Pancreas (tissue), 10 donors: ENCODE data around the gene ZEB2. TPM values are rescaled to one million over a fixed set of nuclear protein-coding genes. Genes with fewer than 3 reads are reported as not detected.

ENCODE experiments used
- ATAC-seq, 4 donors: fragments of 200-7000 bp; cut with Tn5 transposase; one replicate each; pipeline versions ENCODE4 v1.8.0 to v1.9.1; 2020; ENCODE audit warnings: mild to moderate bottlenecking in 4 of 4, moderate library complexity in 4 of 4
- DNase-seq, 6 donors: peaks; one replicate each; pipeline ENCODE4 v3.0.0-alpha.2; 2020
- FAIRE-seq: peaks from 2 replicates; lab custom pipeline; 2012; peaks lifted over from hg19 to GRCh38; lab: Jason Lieb, UNC
- H3K27ac ChIP-seq, 4 donors: fragments of 200-600 bp; sonication (generic); 1 replicate in 3 of 4; 2 replicates in 1 of 4; pipeline versions ENCODE4 v1.5.0 to v1.8.0; 2020
- H3K27me3 ChIP-seq, 4 donors: fragments of 200-600 bp; one replicate each; pipeline ENCODE4 v1.8.0; 2021
- H3K36me3 ChIP-seq, 3 donors: fragments of 200-600 bp; sonication (generic) in 1 of 3; one replicate each; pipeline versions ENCODE4 v1.5.0 to v1.8.0; 2020 to 2021
- H3K4me1 ChIP-seq, 3 donors: fragments of 200-600 bp; one replicate each; pipeline ENCODE4 v1.8.0; 2021
- H3K4me3 ChIP-seq, 4 donors: fragments of 200-600 bp; sonication (generic) in 2 of 4; one replicate each; pipeline versions ENCODE4 v1.5.0 to v1.8.0; 2020 to 2021
- H3K9me3 ChIP-seq, 4 donors: fragments of 200-600 bp; one replicate each; pipeline ENCODE4 v1.8.0; 2021
- WGBS, 2 donors: extraction: QIAGEN DNeasy Blood & Tissue Kit; methylation state at CpG; one replicate each; pipeline ENCODE4 v1.1.7; 2013; 5-methylcytosine and 5-hydroxymethylcytosine counted together
- intact Hi-C, 3 donors: fragments of 100-400 bp; cut with DNase I; formaldehyde crosslinking; loops; one replicate each; pipeline versions ENCODE4 v1.11.1 to v1.14.2; 2022
- polyA plus RNA-seq, 2 donors: library from polyadenylated mRNA; stranded (reverse); fragments of 200-250 nt; gene quantifications; one replicate each; pipeline ENCODE4 v1.2.3, GENCODE V29; 2013
- total RNA-seq, 6 donors: library from RNA; stranded (reverse); fragmentation: NEBNext Ultra II Directional in 4 of 6; extraction: Animal tissue kit (Norgen Biotek cat#: 25700) in 4 of 6; gene quantifications; one replicate each; pipeline versions ENCODE4 v1.2.1 to v1.2.4, GENCODE V29; 2021 to 2023
- TF ChIP-seq, protein P1 (sequence below), 4 donors: fragments of 200-600 bp; sonication (generic) in 3 of 4; IDR thresholded peaks; one replicate each; pipeline versions ENCODE4 v1.5.0 to v1.8.0; 2021; ENCODE audit warnings: antibody characterized with exemption in 4 of 4
- donor health status: healthy with polysubstance abuse.
- donor health status: DM: no; HTN: no; CAD: no; lungs with moderate emphysema.
- donor health status: DM: no; HTN: no; CAD: no.
- donor health status: control.
- donor health status: control.
- donor health status: Bipolar disorder and iron deficiency.
- donor health status: DM: yes; HTN: yes; CAD: no.
- donor health status: DM: no; HTN: no; CAD: no.
- donor health status: DM: no; HTN: no; CAD: no.
- donor health status: DM: yes; HTN: yes; CAD: no.

Gene ZEB2
- total and polyA plus RNA-seq, 8 donors: 3.8 to 38.6 (median 5.7) TPM

DNA sequence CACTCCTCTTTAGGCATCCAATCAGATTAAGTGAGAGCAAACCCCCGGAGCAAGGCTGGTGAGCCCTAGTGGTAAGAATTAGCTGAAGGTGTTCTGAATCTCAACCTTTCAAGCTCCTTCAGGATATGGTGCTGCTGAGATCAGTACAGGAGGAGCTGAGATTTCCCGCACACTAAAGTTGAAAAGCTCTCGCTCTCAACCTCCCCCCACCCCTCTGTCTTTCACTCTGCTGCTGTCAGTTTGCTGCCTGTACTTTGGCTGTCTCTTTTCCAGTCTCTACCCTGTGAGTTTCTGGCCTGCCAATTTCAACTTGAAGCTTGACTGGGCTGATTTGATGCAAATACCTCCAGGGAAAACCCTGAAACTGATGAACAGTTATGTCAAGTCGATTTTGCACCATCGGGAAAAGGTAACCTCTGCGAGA, 15.7 kb downstream of the ZEB2 start:
- no peak overlapping the region for H3K27ac ChIP-seq
- TF ChIP-seq, protein P1, sequence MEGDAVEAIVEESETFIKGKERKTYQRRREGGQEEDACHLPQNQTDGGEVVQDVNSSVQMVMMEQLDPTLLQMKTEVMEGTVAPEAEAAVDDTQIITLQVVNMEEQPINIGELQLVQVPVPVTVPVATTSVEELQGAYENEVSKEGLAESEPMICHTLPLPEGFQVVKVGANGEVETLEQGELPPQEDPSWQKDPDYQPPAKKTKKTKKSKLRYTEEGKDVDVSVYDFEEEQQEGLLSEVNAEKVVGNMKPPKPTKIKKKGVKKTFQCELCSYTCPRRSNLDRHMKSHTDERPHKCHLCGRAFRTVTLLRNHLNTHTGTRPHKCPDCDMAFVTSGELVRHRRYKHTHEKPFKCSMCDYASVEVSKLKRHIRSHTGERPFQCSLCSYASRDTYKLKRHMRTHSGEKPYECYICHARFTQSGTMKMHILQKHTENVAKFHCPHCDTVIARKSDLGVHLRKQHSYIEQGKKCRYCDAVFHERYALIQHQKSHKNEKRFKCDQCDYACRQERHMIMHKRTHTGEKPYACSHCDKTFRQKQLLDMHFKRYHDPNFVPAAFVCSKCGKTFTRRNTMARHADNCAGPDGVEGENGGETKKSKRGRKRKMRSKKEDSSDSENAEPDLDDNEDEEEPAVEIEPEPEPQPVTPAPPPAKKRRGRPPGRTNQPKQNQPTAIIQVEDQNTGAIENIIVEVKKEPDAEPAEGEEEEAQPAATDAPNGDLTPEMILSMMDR (IDR thresholded peaks at IDR 0.05): no peak
- DNase-seq (no peak), FAIRE-seq (no peak), ATAC-seq (no peak)
- no peak overlapping the region for H3K4me3 ChIP-seq
- no peaks in the 10 kb centered on the region for H3K27me3 ChIP-seq
- WGBS, 2 donors: 73 to 79% methylated on average over 6 of the region's 6 CpGs
- H3K4me1 ChIP-seq: peaks cover 0 to 4% (median 0%) of the 10 kb centered on the region in 3 donors
- no peaks in the 10 kb centered on the region for H3K9me3 ChIP-seq
- intact Hi-C loops: no loop called here
- H3K36me3 ChIP-seq: no peaks in the 10 kb centered on the region

DNA sequence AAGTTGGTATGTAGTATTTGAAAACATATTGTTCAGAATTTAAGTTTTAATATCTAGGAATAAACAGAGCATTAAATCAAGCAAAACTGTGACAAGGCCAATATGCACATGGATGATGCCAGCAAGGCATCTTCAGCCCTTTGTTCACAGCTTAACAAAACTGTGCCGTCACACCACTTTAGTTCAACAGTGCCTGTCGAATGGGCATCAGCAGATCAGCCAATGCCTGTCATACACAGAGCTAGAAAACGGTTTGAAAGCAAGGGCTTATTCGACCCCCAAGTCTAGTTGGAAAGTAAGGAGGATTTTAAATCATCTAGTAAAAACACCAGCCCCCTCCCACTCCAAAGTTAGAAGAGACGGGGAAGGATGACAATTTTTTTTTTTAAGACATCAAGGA, 16.7 kb downstream of the ZEB2 start:
- no peak overlapping the region for H3K27ac ChIP-seq

DNA sequence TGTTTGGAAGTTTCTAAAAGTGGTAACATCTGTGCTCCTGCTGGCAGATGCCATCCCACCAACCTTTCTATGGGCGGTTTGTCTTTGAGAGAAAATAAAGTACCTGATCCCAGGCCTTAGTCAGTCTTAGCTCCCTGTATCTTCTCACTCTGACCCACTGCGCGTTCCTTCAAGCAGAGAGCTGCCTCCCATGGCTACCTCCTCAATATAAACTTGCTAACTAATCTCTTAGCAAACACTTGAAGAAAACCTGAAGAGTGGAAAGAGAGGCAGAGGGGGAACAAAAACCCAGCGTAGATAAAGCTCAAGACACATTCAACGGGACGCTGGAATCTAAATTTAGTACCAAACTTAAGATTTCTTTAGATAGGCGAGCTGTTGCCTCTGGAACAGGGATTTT, 17.6 kb downstream of the ZEB2 start:
- H3K4me3 ChIP-seq: no peak overlapping the region
- no peak for DNase-seq
- TF ChIP-seq, protein P1 (IDR thresholded peaks at IDR 0.05): no peak
- no peak for ATAC-seq
- 84 to 89% methylated on average over 7 of the region's 7 CpGs for WGBS, 2 donors
- H3K27me3 ChIP-seq: no peaks in the 10 kb centered on the region
- H3K36me3 ChIP-seq: no peaks in the 10 kb centered on the region
- no peaks in the 10 kb centered on the region for H3K9me3 ChIP-seq
- H3K4me1 ChIP-seq: peaks cover 0 to 4% (median 0%) of the 10 kb centered on the region in 3 donors
- intact Hi-C loops: no loop called here
- no peak overlapping the region for H3K27ac ChIP-seq
- no peak for FAIRE-seq

More for the DNA sequence above, 16.7 kb downstream of the ZEB2 start:
- no peak for FAIRE-seq
- ATAC-seq: no peak
- Histone ChIP-seq H3K4me3 (no peak overlapping the region), H3K4me1 (peaks cover 0 to 4% (median 0%) of the 10 kb centered on the region in 3 donors), H3K36me3 (no peaks in the 10 kb centered on the region), H3K27me3 (no peaks in the 10 kb centered on the region), H3K9me3 (no peaks in the 10 kb centered on the region)
- no peak for DNase-seq
- TF ChIP-seq, protein P1 (IDR thresholded peaks at IDR 0.05): no peak
- WGBS, 2 donors: 71 to 76% methylated on average over 5 of the region's 5 CpGs
- intact Hi-C loops: no loop called here

- H3K4me1 ChIP-seq: peaks cover 0 to 4% (median 0%) of the 10 kb centered on the region in 3 donors
- TF ChIP-seq, protein P1 (IDR thresholded peaks at IDR 0.05): no peak
Measured at GRCh38 chr2:144501627-144502026, 18.3 kb downstream of the ZEB2 start.

GRCh38 chr2:144501118-144501517, 18.8 kb downstream of the ZEB2 start:
- 95 to 97% methylated on average over 3 of the region's 3 CpGs for WGBS, 2 donors
- H3K27ac ChIP-seq: no peak overlapping the region
- H3K36me3 ChIP-seq: no peaks in the 10 kb centered on the region
- H3K27me3 ChIP-seq: no peaks in the 10 kb centered on the region
- H3K9me3 ChIP-seq: no peaks in the 10 kb centered on the region
- ATAC-seq (no peak), FAIRE-seq (no peak), DNase-seq (no peak)
- intact Hi-C loops: no loop called here
- H3K4me3 ChIP-seq: no peak overlapping the region
- H3K4me1 ChIP-seq: peaks cover 0 to 4% (median 0%) of the 10 kb centered on the region in 3 donors
- TF ChIP-seq, protein P1 (IDR thresholded peaks at IDR 0.05): no peak

More at GRCh38 chr2:144501627-144502026, 18.3 kb downstream of the ZEB2 start:
- ATAC-seq (no peak), DNase-seq (no peak), FAIRE-seq (no peak)
- intact Hi-C loops: no loop called here
- no peak overlapping the region for H3K4me3 ChIP-seq
- no peaks in the 10 kb centered on the region for H3K36me3 ChIP-seq
- no peaks in the 10 kb centered on the region for H3K9me3 ChIP-seq
- no peak overlapping the region for H3K27ac ChIP-seq
- H3K27me3 ChIP-seq: no peaks in the 10 kb centered on the region
- 81 to 85% methylated on average over 1 of the region's 1 CpG for WGBS, 2 donors
